Right cardiac atrium (tissue), 5 donors: ENCODE results near the gene TAF3. TPM values are rescaled to one million over a fixed set of nuclear protein-coding genes. Genes with fewer than 3 reads are reported as not detected.

Experiments used
- ATAC-seq, 2 donors: fragments of 200-7000 bp; cut with Tn5 transposase; one replicate each; pipeline versions ENCODE4 v1.8.0 to v1.9.1; 2020; ENCODE audit warnings: moderate library complexity in 2 of 2, mild to moderate bottlenecking in 1 of 2
- DNase-seq, 3 donors: peaks; one replicate each; pipeline ENCODE4 v3.0.0-alpha.2; 2020
- H3K27ac ChIP-seq: one replicate; pipeline ENCODE4 v1.5.1; 2013; ENCODE audit warnings: mild to moderate bottlenecking, low read length, control low read depth, moderate library complexity
- H3K27me3 ChIP-seq: one replicate; pipeline ENCODE4 v1.6.1; 2013; ENCODE audit not compliant: control insufficient read depth, insufficient read depth
- H3K4me1 ChIP-seq: one replicate; pipeline ENCODE4 v1.6.1; 2013; ENCODE audit warnings: low read length; ENCODE audit not compliant: control insufficient read depth, insufficient read depth
- H3K4me3 ChIP-seq: one replicate; pipeline ENCODE4 v1.5.1; 2013; ENCODE audit warnings: low read length, control low read depth
- H3K9me3 ChIP-seq: one replicate; pipeline ENCODE4 v1.6.1; 2013; ENCODE audit warnings: low read length; ENCODE audit not compliant: control insufficient read depth
- WGBS: extraction: QIAGEN DNeasy Blood & Tissue Kit; methylation state at CpG from one replicate; pipeline ENCODE4 v1.1.7; 2013; 5-methylcytosine and 5-hydroxymethylcytosine counted together
- intact Hi-C, 4 donors: fragments of 100-400 bp; cut with DNase I; formaldehyde crosslinking; loops; one replicate each; pipeline versions ENCODE4 v1.11.0 to v1.14.0; 2022 to 2023
- polyA plus RNA-seq: library from polyadenylated mRNA; stranded (reverse); fragments of 200-250 nt; gene quantifications from one replicate; pipeline ENCODE4 v1.2.3, GENCODE V29; 2013
- total RNA-seq, 4 donors: library from RNA; stranded (reverse); fragmentation: NEBNext Ultra II Directional; extraction: Animal tissue kit (Norgen Biotek cat#: 25700); gene quantifications; one replicate each; pipeline ENCODE4 v1.2.1, GENCODE V29; 2021
- donor health status: healthy with polysubstance abuse.
- donor health status: DM: no; HTN: yes; CAD: no.
- donor health status: DM: no; HTN: no; CAD: no.
- donor health status: DM: no; HTN: yes; CAD: no; lungs with severe emphysema.
- donor health status: DM: yes; HTN: yes; CAD: no.

TAF3 gene
- total and polyA plus RNA-seq, 5 donors = 4.7 to 11.3 (median 8.9) TPM

- 21% methylated on average over 85 of the region's 85 CpGs for whole genome bisulfite sequencing
- H3K4me3 ChIP-seq = peak overlapping the region; percentile 83
- no peaks in the 10 kb centered on the region for H3K27me3 ChIP-seq
- DNase-seq (peak in 2 of 3 donors; percentile 61 to 69), ATAC-seq (peak in 1 of 2 donors; percentile 18)
- H3K4me1 ChIP-seq = peaks cover 4% of the 10 kb centered on the region
- H3K27ac ChIP-seq = peak overlapping the region; percentile 37
- intact Hi-C loops = no loop called here
- no peaks in the 10 kb centered on the region for H3K9me3 ChIP-seq
Observed at GRCh38 chr10:8055420-8056349, 237.4 kb downstream of the TAF3 start.

GRCh38 chr10:8056378-8056777, 238.1 kb downstream of the TAF3 start:
- WGBS = 49% methylated on average over 6 of the region's 6 CpGs
- intact Hi-C loops = no loop called here
- peaks cover under 1% of the 10 kb centered on the region for H3K4me1 ChIP-seq
- no peak for ATAC-seq
- peak overlapping the region; percentile 83 for H3K4me3 ChIP-seq
- H3K9me3 ChIP-seq = no peaks in the 10 kb centered on the region
- DNase-seq = no peak
- H3K27me3 ChIP-seq = no peaks in the 10 kb centered on the region
- no peak overlapping the region for H3K27ac ChIP-seq

GRCh38 chr10:8056871-8057331, 238.6 kb downstream of the TAF3 start:
- 51% methylated on average over 13 of the region's 13 CpGs for WGBS
- H3K27me3 ChIP-seq = no peaks in the 10 kb centered on the region
- DNase-seq = peak in 1 of 3 donors; percentile 52
- H3K4me1 ChIP-seq = no peaks in the 10 kb centered on the region
- peak overlapping the region; percentile 47 for H3K27ac ChIP-seq
- intact Hi-C loops = no loop called here
- ATAC-seq = no peak
- H3K9me3 ChIP-seq = no peaks in the 10 kb centered on the region
- H3K4me3 ChIP-seq = peak overlapping the region; percentile 83

- intact Hi-C loops = no loop called here
- ATAC-seq = no peak
- Histone ChIP-seq H3K4me3 (peak overlapping the region; percentile 83), H3K27me3 (no peaks in the 10 kb centered on the region), H3K9me3 (no peaks in the 10 kb centered on the region), H3K27ac (no peak overlapping the region), H3K4me1 (no peaks in the 10 kb centered on the region)
- 57% methylated on average over 15 of the region's 15 CpGs for WGBS
- peak in 1 of 3 donors; percentile 38 for DNase-seq
Observed at GRCh38 chr10:8057636-8058273, 239.4 kb downstream of the TAF3 start.

GRCh38 chr10:8058274-8059111, 240.2 kb downstream of the TAF3 start:
- DNase-seq = peak in 1 of 3 donors; percentile 62
- no peak overlapping the region for H3K27ac ChIP-seq
- WGBS = 73% methylated on average over 45 of the region's 45 CpGs
- H3K27me3 ChIP-seq = no peaks in the 10 kb centered on the region
- no peak for ATAC-seq
- intact Hi-C loops = no loop called here
- peaks cover 2% of the 10 kb centered on the region for H3K4me1 ChIP-seq
- H3K9me3 ChIP-seq = no peaks in the 10 kb centered on the region
- no peak overlapping the region for H3K4me3 ChIP-seq

- H3K27me3 ChIP-seq = no peaks in the 10 kb centered on the region
- no peaks in the 10 kb centered on the region for H3K9me3 ChIP-seq
- H3K4me3 ChIP-seq = no peak overlapping the region
- WGBS = 63% methylated on average over 16 of the region's 16 CpGs
- ATAC-seq = no peak
- intact Hi-C loops = no loop called here
- DNase-seq = no peak
- no peak overlapping the region for H3K27ac ChIP-seq
- peaks cover 2% of the 10 kb centered on the region for H3K4me1 ChIP-seq
Observed at GRCh38 chr10:8059191-8059936, 241.1 kb downstream of the TAF3 start.

- no peak for ATAC-seq
- intact Hi-C loops = no loop called here
- no peak overlapping the region for H3K4me3 ChIP-seq
- no peaks in the 10 kb centered on the region for H3K9me3 ChIP-seq
- WGBS = 42% methylated on average over 15 of the region's 15 CpGs
- peaks cover 2% of the 10 kb centered on the region for H3K4me1 ChIP-seq
- H3K27me3 ChIP-seq = no peaks in the 10 kb centered on the region
- no peak overlapping the region for H3K27ac ChIP-seq
- no peak for DNase-seq
Observed at GRCh38 chr10:8060010-8060703, 241.9 kb downstream of the TAF3 start.

GRCh38 chr10:8060704-8061121, 242.4 kb downstream of the TAF3 start:
- Histone ChIP-seq H3K4me1 (peaks cover 2% of the 10 kb centered on the region), H3K4me3 (no peak overlapping the region), H3K9me3 (no peaks in the 10 kb centered on the region), H3K27ac (no peak overlapping the region), H3K27me3 (no peaks in the 10 kb centered on the region)
- ATAC-seq (no peak), DNase-seq (no peak)
- intact Hi-C loops = no loop called here
- WGBS = 65% methylated on average over 10 of the region's 10 CpGs

GRCh38 chr10:8061274-8062211, 243.2 kb downstream of the TAF3 start:
- 72% methylated on average over 17 of the region's 17 CpGs for WGBS
- H3K4me3 ChIP-seq = no peak overlapping the region
- no peak overlapping the region for H3K27ac ChIP-seq
- intact Hi-C loops = no loop called here
- no peaks in the 10 kb centered on the region for H3K27me3 ChIP-seq
- H3K4me1 ChIP-seq = peaks cover 2% of the 10 kb centered on the region
- ATAC-seq (no peak), DNase-seq (peak in 1 of 3 donors; percentile 46)
- H3K9me3 ChIP-seq = no peaks in the 10 kb centered on the region
